Activated T-cell treated with anti-CD3 and anti-CD28 coated beads for 24 hours (primary cell): Measurements from ENCODE around the gene MEG3.
"Not testable (repeated sequence)": the region's sequence is repeated elsewhere in the genome, so short reads cannot be mapped to it uniquely, and the experiment has no call there.

Source experiments
- DNase-seq: peaks from one replicate; pipeline ENCODE4 v3.0.0-alpha.2; 2020; ENCODE audit warnings: low read depth

Gene MEG3

GRCh38 chr14:100789460-100790417 lies 36.2 kb upstream of the MEG3 start:
- no peak for DNase-seq

GRCh38 chr14:100790502-100791347 lies 35.2 kb upstream of the MEG3 start:
- DNase-seq: no peak

- DNase-seq: no peak
Observed at GRCh38 chr14:100791348-100791735, 34.6 kb upstream of the MEG3 start.

- no peak for DNase-seq
Observed at GRCh38 chr14:100791995-100792394, 33.9 kb upstream of the MEG3 start.

- DNase-seq: no peak
Observed at GRCh38 chr14:100796946-100797345, 29.0 kb upstream of the MEG3 start.

GRCh38 chr14:100800041-100800440 lies 25.9 kb upstream of the MEG3 start:
- no peak for DNase-seq

GRCh38 chr14:100801433-100801832 lies 24.5 kb upstream of the MEG3 start:
- not testable (repeated sequence) for DNase-seq

GRCh38 chr14:100802179-100802578 lies 23.7 kb upstream of the MEG3 start:
- no peak for DNase-seq

- no peak for DNase-seq
Observed at GRCh38 chr14:100802766-100803165, 23.2 kb upstream of the MEG3 start.

GRCh38 chr14:100803226-100803625 lies 22.7 kb upstream of the MEG3 start:
- no peak for DNase-seq

GRCh38 chr14:100803676-100804075 lies 22.2 kb upstream of the MEG3 start:
- no peak for DNase-seq

GRCh38 chr14:100804138-100804537 lies 21.8 kb upstream of the MEG3 start:
- DNase-seq: no peak

- no peak for DNase-seq
Observed at GRCh38 chr14:100804558-100805309, 21.2 kb upstream of the MEG3 start.

GRCh38 chr14:100806386-100806785 lies 19.5 kb upstream of the MEG3 start:
- DNase-seq: no peak

- no peak for DNase-seq
Observed at GRCh38 chr14:100807496-100807895, 18.4 kb upstream of the MEG3 start.

GRCh38 chr14:100807979-100808734 lies 17.8 kb upstream of the MEG3 start:
- no peak for DNase-seq

GRCh38 chr14:100810435-100810834 lies 15.5 kb upstream of the MEG3 start:
- no peak for DNase-seq

GRCh38 chr14:100810861-100811461 lies 15.0 kb upstream of the MEG3 start:
- DNase-seq: no peak

- no peak for DNase-seq
Observed at GRCh38 chr14:100813291-100813690, 12.6 kb upstream of the MEG3 start.

- no peak for DNase-seq
Observed at GRCh38 chr14:100815478-100816285, 10.2 kb upstream of the MEG3 start.
